Measurements from ENCODE around the gene ANKRD13A.

DNA sequence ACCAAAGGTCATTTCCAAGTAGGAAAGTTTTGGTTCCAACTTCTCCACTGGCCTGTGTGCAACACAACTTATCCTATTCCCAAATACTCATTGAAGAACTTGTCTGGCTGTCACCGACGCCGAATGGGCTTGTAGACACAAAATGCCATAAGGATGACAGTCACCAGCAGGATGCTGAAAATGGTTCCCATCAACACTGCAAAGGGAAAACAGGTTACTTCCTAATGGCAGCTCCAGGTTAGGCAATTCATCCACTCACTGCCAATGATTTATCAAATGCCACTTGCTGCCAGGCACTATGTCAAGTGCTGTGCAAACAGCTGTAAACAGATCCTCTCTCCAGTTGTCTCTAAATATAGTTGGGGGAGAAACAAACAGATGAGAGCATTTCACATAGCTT is 43.0 kb downstream of the ANKRD13A start:
- TF ChIP-seq, protein P1, sequence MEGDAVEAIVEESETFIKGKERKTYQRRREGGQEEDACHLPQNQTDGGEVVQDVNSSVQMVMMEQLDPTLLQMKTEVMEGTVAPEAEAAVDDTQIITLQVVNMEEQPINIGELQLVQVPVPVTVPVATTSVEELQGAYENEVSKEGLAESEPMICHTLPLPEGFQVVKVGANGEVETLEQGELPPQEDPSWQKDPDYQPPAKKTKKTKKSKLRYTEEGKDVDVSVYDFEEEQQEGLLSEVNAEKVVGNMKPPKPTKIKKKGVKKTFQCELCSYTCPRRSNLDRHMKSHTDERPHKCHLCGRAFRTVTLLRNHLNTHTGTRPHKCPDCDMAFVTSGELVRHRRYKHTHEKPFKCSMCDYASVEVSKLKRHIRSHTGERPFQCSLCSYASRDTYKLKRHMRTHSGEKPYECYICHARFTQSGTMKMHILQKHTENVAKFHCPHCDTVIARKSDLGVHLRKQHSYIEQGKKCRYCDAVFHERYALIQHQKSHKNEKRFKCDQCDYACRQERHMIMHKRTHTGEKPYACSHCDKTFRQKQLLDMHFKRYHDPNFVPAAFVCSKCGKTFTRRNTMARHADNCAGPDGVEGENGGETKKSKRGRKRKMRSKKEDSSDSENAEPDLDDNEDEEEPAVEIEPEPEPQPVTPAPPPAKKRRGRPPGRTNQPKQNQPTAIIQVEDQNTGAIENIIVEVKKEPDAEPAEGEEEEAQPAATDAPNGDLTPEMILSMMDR (IDR thresholded peaks at IDR 0.05) = no peak
- no peak for TF ChIP-seq POLR2A (IDR thresholded peaks at IDR 0.05; ENCODE audit: low read depth)
